Gastroesophageal sphincter (tissue), 4 donors: ENCODE data around the gene TUSC7. TPM values are rescaled to one million over a fixed set of nuclear protein-coding genes. Genes with fewer than 3 reads are reported as not detected.

ENCODE experiments used
- ATAC-seq: fragments of 150-250 bp; one replicate; pipeline ENCODE4 v1.9.1; 2016; ENCODE audit warnings: mild to moderate bottlenecking, moderate library complexity
- H3K27ac ChIP-seq, 4 donors: fragments of 200-600 bp; sonication (generic) in 3 of 4; 1 replicate in 3 of 4; 2 replicates in 1 of 4; pipeline ENCODE4 v1.5.1; 2016 to 2019
- H3K27me3 ChIP-seq: fragments of 200-600 bp; sonication (generic); one replicate; pipeline ENCODE4 v1.5.1; 2019
- H3K36me3 ChIP-seq, 2 donors: fragments of 200-600 bp; sonication (generic); one replicate each; pipeline ENCODE4 v1.5.1; 2019; ENCODE audit warnings: control low read depth in 1 of 2
- H3K4me1 ChIP-seq, 3 donors: fragments of 200-600 bp; sonication (generic); 1 replicate in 2 of 3; 2 replicates in 1 of 3; pipeline ENCODE4 v1.5.1; 2016 to 2019; ENCODE audit warnings: control low read depth in 2 of 3
- H3K4me3 ChIP-seq, 2 donors: fragments of 200-600 bp; sonication (generic); one replicate each; pipeline ENCODE4 v1.5.1; 2019; ENCODE audit warnings: mild to moderate bottlenecking in 1 of 2, moderate library complexity in 1 of 2
- H3K9me3 ChIP-seq, 3 donors: fragments of 200-600 bp; sonication (generic); one replicate each; pipeline ENCODE4 v1.5.1; 2017 to 2019; ENCODE audit warnings: control low read depth in 2 of 3
- CTCF ChIP-seq, 4 experiments: fragments of 200-600 bp in 2 of 4; fragments of 450-650 bp in 2 of 4; sonication (generic) in 1 of 4; IDR thresholded peaks; one replicate each; pipeline ENCODE4 v1.5.1; 2017 to 2019; ENCODE audit warnings: antibody characterized with exemption in 4 of 4, mild to moderate bottlenecking in 2 of 4, moderate library complexity in 2 of 4
- EP300 ChIP-seq: sonication (generic); formaldehyde crosslinking; IDR thresholded peaks from one replicate; pipeline ENCODE4 v1.6.1; 2017; ENCODE audit warnings: antibody characterized with exemption, mild to moderate bottlenecking
- POLR2A ChIP-seq, 2 donors: fragments of 450-650 bp; IDR thresholded peaks; one replicate each; pipeline ENCODE4 v1.6.1; 2017; ENCODE audit warnings: antibody characterized with exemption in 2 of 2, mild to moderate bottlenecking in 2 of 2, moderate library complexity in 1 of 2
- POLR2AphosphoS5 ChIP-seq: sonication (generic); formaldehyde crosslinking; IDR thresholded peaks from one replicate; pipeline ENCODE4 v1.6.1; 2017; ENCODE audit warnings: antibody characterized with exemption
- WGBS, 2 donors: methylation state at CpG; one replicate each; pipeline ENCODE4 v1.1.5; 2018; ENCODE audit warnings: low coverage in 1 of 2; 5-methylcytosine and 5-hydroxymethylcytosine counted together
- total RNA-seq, 4 donors: library from RNA; depleted of rRNA; stranded (reverse); fragments of >200 nt; gene quantifications; one replicate each; pipeline ENCODE4 v1.1.0, GENCODE V29; 2016

TUSC7 gene
- total RNA-seq, 4 donors from 2014 or later, result not detected

GRCh38 chr3:116734243-116734642 lies 24.7 kb downstream of the TUSC7 start:
- Histone ChIP-seq H3K27ac (no peak overlapping the region), H3K27me3 (no peaks in the 10 kb centered on the region), H3K36me3 (no peaks in the 10 kb centered on the region), H3K4me1 (no peaks in the 10 kb centered on the region), H3K9me3 (no peaks in the 10 kb centered on the region), H3K4me3 (no peak overlapping the region)
- WGBS, 2 donors, result 83% methylated on average over 2 of the region's 2 CpGs; no CpG with 5 or more reads in 1 of the 2 donors
- TF ChIP-seq CTCF (IDR thresholded peaks at IDR 0.05), result no peak
- no peak for TF ChIP-seq POLR2AphosphoS5
- TF ChIP-seq POLR2A (IDR thresholded peaks at IDR 0.05), result no peak
- no peak for TF ChIP-seq EP300
- no peak for ATAC-seq

- no peak for ATAC-seq
- no peak for TF ChIP-seq CTCF (IDR thresholded peaks at IDR 0.05)
- no peak for TF ChIP-seq POLR2AphosphoS5
- TF ChIP-seq POLR2A (IDR thresholded peaks at IDR 0.05), result no peak
- no peak for TF ChIP-seq EP300
- H3K4me3 ChIP-seq, result no peak overlapping the region
- no peaks in the 10 kb centered on the region for H3K27me3 ChIP-seq
- 40 to 85% methylated on average over 2 of the region's 2 CpGs for WGBS, 2 donors
- no peaks in the 10 kb centered on the region for H3K36me3 ChIP-seq
- H3K27ac ChIP-seq, result no peak overlapping the region
- H3K4me1 ChIP-seq, result no peaks in the 10 kb centered on the region
- H3K9me3 ChIP-seq, result no peaks in the 10 kb centered on the region
These were observed 30.1 kb downstream of the TUSC7 start for GRCh38 chr3:116739678-116740077.

- no peaks in the 10 kb centered on the region for H3K36me3 ChIP-seq
- no peak for ATAC-seq
- H3K27ac ChIP-seq, result no peak overlapping the region
- WGBS, 2 donors, result 77 to 95% methylated on average over 2 of the region's 2 CpGs
- H3K4me3 ChIP-seq, result no peak overlapping the region
- H3K9me3 ChIP-seq, result no peaks in the 10 kb centered on the region
- TF ChIP-seq EP300, result no peak
- no peak for TF ChIP-seq POLR2AphosphoS5
- TF ChIP-seq POLR2A (IDR thresholded peaks at IDR 0.05), result no peak
- no peak for TF ChIP-seq CTCF (IDR thresholded peaks at IDR 0.05)
- no peaks in the 10 kb centered on the region for H3K27me3 ChIP-seq
- H3K4me1 ChIP-seq, result no peaks in the 10 kb centered on the region
These were observed 30.7 kb downstream of the TUSC7 start for GRCh38 chr3:116740293-116740692.

- H3K36me3 ChIP-seq, result no peaks in the 10 kb centered on the region
- no peaks in the 10 kb centered on the region for H3K4me1 ChIP-seq
- no peak overlapping the region for H3K4me3 ChIP-seq
- no peak for ATAC-seq
- no peaks in the 10 kb centered on the region for H3K9me3 ChIP-seq
- H3K27me3 ChIP-seq, result no peaks in the 10 kb centered on the region
- 40% methylated on average over 1 of the region's 1 CpG; no CpG with 5 or more reads in 1 of the 2 donors for WGBS, 2 donors
- no peak overlapping the region for H3K27ac ChIP-seq
- TF ChIP-seq CTCF (IDR thresholded peaks at IDR 0.05) (no peak), POLR2A (IDR thresholded peaks at IDR 0.05) (no peak), EP300 (no peak), POLR2AphosphoS5 (no peak)
These were observed 31.9 kb downstream of the TUSC7 start for GRCh38 chr3:116741467-116741866.

- H3K9me3 ChIP-seq, result no peaks in the 10 kb centered on the region
- H3K27me3 ChIP-seq, result no peaks in the 10 kb centered on the region
- no peak overlapping the region for H3K27ac ChIP-seq
- no peaks in the 10 kb centered on the region for H3K36me3 ChIP-seq
- no peaks in the 10 kb centered on the region for H3K4me1 ChIP-seq
- no peak for ATAC-seq
- TF ChIP-seq POLR2AphosphoS5, result no peak
- TF ChIP-seq POLR2A (IDR thresholded peaks at IDR 0.05), result no peak
- no peak overlapping the region for H3K4me3 ChIP-seq
These were observed 33.5 kb downstream of the TUSC7 start for GRCh38 chr3:116743062-116743461.

- Histone ChIP-seq H3K36me3 (no peaks in the 10 kb centered on the region), H3K27me3 (no peaks in the 10 kb centered on the region), H3K4me1 (no peaks in the 10 kb centered on the region), H3K4me3 (no peak overlapping the region), H3K27ac (no peak overlapping the region), H3K9me3 (no peaks in the 10 kb centered on the region)
- 7 to 24% methylated on average over 3 of the region's 3 CpGs for WGBS, 2 donors
- TF ChIP-seq POLR2AphosphoS5, result no peak
- no peak for TF ChIP-seq CTCF (IDR thresholded peaks at IDR 0.05)
- no peak for TF ChIP-seq POLR2A (IDR thresholded peaks at IDR 0.05)
- TF ChIP-seq EP300, result no peak
- ATAC-seq, result no peak
These were observed 39.8 kb downstream of the TUSC7 start for GRCh38 chr3:116749388-116749787.
